ENCODE measurements around the gene GSTA1.
"Not testable (repeated sequence)": the region's sequence is repeated elsewhere in the genome, so short reads cannot be mapped to it uniquely, and the experiment has no call there.

DNA sequence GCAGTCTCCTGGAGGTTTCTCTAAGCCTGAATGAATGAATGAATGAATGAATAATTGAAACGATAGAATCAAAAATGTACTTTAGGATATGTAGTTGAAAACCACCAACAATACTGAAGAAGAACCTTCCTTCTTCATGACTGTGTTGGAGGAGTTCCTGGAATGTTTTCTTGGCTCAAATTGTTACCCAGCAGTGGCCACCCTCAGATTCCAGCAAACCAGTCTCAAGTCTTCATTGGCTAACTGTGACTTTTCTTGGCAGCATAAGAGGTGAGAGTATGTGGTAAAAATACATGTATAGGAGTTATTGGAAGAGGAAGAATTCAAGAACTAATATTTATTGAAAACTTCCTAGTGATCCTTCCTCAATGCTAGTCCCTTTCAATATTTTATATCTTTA lies 4.3 kb downstream of the GSTA1 start:
- TF ChIP-seq, protein P1, sequence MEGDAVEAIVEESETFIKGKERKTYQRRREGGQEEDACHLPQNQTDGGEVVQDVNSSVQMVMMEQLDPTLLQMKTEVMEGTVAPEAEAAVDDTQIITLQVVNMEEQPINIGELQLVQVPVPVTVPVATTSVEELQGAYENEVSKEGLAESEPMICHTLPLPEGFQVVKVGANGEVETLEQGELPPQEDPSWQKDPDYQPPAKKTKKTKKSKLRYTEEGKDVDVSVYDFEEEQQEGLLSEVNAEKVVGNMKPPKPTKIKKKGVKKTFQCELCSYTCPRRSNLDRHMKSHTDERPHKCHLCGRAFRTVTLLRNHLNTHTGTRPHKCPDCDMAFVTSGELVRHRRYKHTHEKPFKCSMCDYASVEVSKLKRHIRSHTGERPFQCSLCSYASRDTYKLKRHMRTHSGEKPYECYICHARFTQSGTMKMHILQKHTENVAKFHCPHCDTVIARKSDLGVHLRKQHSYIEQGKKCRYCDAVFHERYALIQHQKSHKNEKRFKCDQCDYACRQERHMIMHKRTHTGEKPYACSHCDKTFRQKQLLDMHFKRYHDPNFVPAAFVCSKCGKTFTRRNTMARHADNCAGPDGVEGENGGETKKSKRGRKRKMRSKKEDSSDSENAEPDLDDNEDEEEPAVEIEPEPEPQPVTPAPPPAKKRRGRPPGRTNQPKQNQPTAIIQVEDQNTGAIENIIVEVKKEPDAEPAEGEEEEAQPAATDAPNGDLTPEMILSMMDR (IDR thresholded peaks at IDR 0.05) = not testable (repeated sequence)
- TF ChIP-seq EP300 (IDR thresholded peaks at IDR 0.05; ENCODE audit: low read depth); POLR2AphosphoS5 (IDR thresholded peaks at IDR 0.05): not testable (repeated sequence)
